Measurements from ENCODE around the gene KIAA1671. TPM values are rescaled to one million over a fixed set of nuclear protein-coding genes. Genes with fewer than 3 reads are reported as not detected.

KIAA1671 gene
- total RNA-seq, 1 experiment from 2014 or later: 7.5 TPM

GRCh38 chr22:25032066-25032465 is 79.5 kb downstream of the KIAA1671 start:
- no peak for DNase-seq (ENCODE audit: extremely low read depth, low read depth)

GRCh38 chr22:25035715-25036114 is 83.2 kb downstream of the KIAA1671 start:
- no peak for DNase-seq (ENCODE audit: extremely low read depth, low read depth)

DNA sequence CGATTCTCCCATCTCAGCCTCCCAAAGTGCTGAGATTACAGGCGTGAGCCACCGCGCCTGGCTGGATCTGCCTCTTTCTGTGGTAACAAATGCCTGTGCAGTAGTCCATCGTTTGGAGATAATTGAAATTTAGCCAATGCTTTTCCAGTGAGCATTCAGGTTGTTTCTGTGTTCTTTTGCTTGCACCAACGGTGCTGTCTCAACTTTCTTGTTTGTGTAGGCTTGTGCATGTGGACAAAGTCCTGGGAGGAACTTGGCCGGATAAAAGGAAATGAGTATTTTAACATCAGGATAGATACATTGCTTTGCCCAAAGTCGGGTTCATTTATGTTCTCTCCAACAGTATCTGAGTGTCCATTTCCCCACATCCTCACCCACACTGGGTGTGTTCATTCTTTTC is 85.7 kb downstream of the KIAA1671 start:
- DNase-seq (ENCODE audit: extremely low read depth, low read depth): no peak

- no peak for DNase-seq (ENCODE audit: extremely low read depth, low read depth)
These were observed 86.3 kb downstream of the KIAA1671 start for GRCh38 chr22:25038771-25039170.

- no peak for DNase-seq (ENCODE audit: extremely low read depth, low read depth)
These were observed 86.7 kb downstream of the KIAA1671 start for GRCh38 chr22:25039255-25039654.

DNA sequence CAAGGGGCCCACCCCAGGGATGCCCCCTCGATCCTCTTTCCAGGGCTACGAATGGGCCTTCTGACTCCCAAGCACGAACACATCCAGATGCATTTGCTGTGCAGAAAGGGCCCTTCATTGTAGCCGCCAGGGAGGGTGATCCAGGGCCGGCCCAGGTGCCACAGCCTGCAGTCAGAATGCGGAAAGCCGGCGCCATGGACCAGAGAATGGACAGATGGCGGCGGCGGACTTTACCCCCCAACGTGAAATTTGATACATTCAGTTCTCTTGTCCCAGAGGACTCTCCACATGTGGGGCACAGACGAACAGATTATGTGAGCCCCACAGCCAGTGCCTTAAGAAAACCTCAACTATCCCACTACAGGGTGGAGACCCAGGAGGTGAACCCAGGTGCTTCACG is 87.2 kb downstream of the KIAA1671 start:
- DNase-seq (ENCODE audit: extremely low read depth, low read depth): no peak

DNA sequence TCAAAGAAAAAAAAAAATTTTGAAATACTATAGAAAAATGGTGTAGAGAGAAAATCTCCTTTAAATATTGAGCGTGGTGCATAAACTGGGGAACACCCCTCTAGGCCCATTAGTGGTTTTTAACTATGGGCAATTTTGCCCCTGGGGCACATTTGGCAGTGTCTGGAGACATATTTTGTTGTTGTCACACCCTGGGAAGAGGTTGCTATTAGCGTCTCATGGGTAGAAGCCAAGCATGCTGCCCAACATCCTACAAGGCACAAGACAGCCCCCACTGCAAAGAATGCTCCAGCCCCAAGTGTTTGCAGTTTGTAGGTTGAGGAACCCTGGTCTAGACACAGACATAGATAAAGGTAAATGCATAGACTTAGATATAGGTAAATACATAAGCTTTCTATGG is 92.6 kb downstream of the KIAA1671 start:
- no peak for DNase-seq (ENCODE audit: extremely low read depth, low read depth)

DNA sequence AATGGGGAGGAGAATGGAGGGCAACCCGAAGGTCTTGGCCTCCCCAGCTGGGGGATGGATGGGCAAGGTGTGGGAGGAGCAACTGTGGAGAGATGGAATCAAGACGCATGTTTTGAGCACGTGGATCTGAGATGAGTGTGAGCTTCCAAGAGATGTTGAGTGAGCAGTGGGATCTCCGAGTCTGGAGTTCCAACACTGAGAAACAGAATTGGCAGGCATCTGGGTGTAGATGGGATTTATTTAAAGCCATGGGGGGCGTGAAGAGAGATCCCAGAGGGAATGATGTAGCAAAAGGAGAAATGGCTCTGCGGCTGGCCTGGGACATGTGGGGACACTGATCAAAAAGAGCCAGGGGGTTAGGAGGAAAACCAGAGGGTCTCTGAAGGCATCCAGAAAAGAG is 95.6 kb downstream of the KIAA1671 start:
- DNase-seq (ENCODE audit: extremely low read depth, low read depth): no peak

- peak; percentile 56 for DNase-seq (ENCODE audit: extremely low read depth, low read depth)
These were observed 96.4 kb downstream of the KIAA1671 start for GRCh38 chr22:25048659-25049647.

GRCh38 chr22:25049770-25050169 is 97.3 kb downstream of the KIAA1671 start:
- no peak for DNase-seq (ENCODE audit: extremely low read depth, low read depth)

GRCh38 chr22:25050566-25050965 is 98.0 kb downstream of the KIAA1671 start:
- DNase-seq (ENCODE audit: extremely low read depth, low read depth): no peak

DNA sequence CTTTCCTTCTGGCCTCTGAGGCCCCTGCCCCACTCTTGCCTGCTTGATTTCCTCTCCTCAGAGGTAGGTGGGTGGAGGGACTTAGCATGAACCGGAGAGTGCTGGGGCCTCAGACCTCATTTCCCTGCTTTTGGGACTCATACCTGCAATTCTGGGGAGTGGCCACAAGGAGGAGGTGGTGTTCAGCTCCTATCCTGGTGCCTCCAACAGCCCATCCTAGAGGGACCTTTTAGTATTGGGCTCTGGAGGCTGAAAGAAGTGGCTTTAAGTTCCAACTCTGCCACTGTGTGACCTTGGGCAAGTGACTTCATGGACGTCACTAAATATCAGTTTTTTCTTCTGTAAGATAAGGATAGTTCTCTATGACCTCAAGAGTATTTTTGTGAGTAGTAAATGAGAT is 98.6 kb downstream of the KIAA1671 start:
- no peak for DNase-seq (ENCODE audit: extremely low read depth, low read depth)

DNA sequence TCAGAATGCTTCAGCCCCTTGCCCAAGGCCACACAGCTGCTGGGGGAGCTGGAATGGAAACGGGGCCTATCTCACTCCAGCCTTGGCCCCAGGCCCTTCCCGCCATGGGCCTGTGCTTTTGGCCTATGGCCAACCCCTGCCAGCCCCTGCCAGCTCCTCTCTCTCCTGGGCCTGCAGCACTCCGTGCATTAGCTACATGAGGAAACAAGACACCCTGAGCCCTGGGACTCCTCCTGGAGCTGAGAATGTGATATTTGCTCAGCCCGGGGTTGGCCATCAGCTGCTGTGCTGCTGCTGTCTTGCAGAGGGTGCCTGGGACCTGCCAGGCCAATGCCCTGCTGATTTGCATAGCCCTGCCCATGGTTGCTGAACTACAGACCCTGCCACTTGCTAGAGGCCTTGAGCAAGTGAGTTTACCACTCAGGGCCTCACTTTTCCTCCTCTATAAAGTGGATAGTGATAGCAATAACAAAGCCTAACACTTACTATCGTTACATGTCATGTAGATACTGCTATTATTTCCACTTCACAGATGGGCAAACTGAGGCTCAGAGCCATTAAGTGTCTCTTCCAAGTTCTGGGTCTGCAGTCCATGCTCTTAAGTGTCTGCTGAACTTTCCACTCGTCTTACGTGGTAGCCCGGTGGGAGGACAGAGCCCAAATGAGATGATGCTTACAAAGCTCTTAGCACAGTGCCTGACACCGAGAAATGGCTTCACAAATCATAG is 99.6 kb downstream of the KIAA1671 start:
- DNase-seq (ENCODE audit: extremely low read depth, low read depth): no peak

DNA sequence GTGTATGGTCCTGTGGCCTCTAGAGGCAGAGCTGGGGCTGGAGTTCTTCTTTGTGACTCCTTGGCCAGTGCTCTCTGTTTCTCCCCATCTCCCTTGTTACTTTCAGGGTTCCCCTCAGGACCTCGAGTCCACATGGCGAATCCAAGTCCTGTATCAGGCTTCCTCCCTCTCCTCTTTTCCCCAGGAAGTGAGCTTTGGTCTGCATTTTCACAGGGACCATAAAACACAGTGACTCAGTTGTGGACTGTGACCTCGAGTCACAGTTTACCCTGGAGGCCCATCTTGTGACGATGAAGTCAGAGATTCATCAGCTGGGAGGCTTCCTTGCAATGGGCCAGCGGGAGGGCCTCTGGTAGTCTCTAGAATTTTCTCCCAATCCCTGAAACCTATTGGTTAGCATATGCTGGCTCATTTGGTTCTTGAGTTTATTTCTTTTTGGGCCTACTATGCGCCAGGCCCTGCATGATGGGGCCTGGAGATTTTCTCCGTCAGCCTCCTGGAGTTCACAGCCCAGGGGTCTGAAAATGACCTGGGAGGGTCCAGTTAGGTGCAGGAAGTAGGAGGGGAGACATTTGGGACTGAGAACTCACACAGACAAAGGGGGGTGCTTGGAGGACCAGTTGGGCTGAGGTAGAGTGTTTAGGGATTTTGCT is 100.8 kb downstream of the KIAA1671 start:
- no peak for DNase-seq (ENCODE audit: extremely low read depth, low read depth)

DNA sequence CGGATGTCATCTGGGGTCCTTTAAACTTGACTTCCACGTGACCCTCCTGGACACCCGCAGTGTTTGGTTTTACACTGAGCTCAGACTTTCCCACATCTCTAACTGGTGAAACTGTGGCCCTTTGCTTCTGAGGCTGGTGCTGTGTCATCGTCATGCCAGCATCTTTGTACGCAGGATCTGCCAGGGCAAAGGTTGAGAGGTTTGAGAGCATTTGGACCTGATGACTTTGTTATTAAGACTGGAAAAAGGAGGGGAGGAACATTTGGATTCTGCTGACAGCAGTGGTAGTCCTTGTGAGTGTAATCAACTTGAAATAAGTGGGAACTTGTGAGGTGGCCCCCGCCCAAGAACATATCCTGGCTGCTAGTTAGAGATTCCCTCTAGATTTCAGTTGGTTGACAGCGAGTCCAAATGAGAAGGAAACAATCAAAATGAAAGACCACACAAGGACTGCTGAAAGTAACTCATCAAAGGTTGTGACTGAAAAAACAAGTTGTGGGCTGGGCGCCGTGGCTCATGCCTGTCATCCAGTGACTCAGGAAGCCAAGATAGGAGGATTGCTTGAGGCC is 102.5 kb downstream of the KIAA1671 start:
- DNase-seq (ENCODE audit: extremely low read depth, low read depth): no peak

DNA sequence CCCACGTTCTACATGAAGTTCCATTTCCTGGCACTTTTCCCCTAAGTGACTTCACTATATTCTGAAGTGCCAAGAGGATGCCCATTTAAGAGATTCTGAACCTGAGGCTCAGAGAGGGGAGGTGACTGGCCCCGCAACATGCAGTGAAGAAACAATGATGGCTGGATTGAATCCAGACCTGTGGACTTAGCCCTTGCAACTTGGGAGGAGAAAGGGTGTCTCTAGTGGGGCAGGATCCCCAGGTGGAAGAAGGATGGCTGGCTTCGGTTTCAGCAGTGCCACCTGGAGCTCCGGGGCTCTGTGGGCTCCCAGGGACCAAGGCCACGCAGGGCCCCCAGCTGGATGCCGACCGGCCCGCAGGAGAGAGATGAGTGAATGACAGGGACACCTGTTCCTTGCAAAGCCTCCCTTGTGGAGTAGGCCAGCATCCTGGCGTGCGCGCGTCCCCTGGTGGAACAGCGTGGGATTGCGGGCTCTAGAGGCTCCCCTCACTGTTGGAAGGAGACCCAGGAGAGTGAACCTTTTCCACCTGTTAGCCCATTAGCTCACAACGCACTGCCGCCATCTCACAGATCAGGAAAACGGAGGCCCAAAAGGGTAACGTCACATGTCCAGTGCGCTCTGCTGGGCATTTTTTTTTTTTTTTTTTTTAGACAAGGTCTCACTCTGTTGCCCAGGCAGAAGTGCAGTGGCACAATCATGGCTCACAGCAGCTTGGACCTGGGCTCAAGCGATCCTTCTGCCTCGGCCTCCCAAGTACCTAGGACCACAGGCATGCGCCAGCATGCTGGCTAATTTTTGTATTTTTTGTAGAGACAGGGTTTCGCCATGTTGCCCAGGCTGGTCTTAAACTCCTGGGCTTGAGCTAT is 104.7 kb downstream of the KIAA1671 start:
- DNase-seq (ENCODE audit: extremely low read depth, low read depth): peak; percentile 34

DNA sequence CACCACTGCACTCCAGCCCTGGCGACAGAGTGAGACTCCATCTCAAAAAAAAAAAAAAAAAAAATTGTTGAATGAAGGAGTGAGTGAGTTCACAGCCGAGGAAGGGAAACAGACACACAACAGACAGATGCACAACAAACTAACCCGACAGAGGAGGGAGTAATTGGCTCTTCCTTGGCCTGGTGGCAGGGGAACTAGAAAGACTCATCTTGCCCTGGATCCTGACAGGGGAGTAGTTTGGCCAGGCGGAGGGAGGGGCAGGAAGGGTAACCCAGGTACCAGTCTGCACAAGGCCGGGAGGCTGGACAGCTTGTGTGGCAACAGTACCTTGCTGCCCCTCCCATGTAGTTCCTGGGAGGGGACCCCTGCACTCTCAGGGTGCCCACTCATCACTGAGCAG is 106.9 kb downstream of the KIAA1671 start:
- no peak for DNase-seq (ENCODE audit: extremely low read depth, low read depth)

DNA sequence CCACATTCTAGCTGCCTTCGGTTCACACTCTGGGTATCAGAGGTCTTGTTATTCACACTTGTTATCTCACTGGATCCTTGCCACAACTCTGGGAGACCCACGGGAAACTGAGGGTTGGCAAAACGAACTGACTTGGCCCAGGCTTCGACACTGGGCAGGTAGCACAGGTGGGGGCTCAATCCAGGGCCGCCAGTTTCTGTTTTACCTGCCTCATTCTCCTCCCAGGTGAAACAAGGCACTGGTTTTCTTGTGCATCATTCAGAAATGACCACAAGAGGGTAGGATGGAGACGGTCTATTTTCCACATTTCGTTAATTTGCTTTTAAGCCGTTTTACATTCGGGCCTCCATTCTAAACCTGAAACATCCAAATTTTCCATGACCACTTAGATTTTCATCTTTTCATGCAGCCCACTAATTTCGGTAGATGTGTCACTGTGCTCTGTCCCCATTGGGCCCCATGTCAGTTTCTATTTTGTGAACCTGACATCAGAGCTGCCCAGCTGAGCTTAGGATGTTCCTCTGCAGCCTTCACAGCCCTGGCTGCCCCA is 108.1 kb downstream of the KIAA1671 start:
- no peak for DNase-seq (ENCODE audit: extremely low read depth, low read depth)

DNA sequence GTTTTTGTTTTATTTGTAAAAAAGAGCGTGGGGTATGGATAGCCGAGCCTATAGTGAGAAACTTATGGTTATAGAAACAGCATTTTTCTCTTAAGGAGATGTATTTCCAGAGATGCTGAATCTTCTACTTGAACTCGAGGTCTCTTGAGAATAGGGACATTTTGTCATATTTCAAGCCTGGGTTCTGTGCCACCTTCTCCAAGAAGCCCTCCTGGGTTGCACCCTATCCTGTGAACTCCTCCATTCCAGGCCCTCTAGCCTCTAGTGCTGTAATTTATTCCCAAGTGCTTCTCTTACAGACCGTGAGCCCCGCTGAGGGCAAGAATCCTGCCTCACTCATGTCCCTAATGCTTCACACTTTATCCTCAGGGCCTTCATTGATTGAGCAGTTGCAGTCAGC is 108.6 kb downstream of the KIAA1671 start:
- DNase-seq (ENCODE audit: extremely low read depth, low read depth): no peak

All from NCI-H460 (cell line).